Gastroesophageal sphincter (tissue), 3 donors: ENCODE data around the gene TFF2.

Experiments
- EP300 ChIP-seq: sonication (generic); formaldehyde crosslinking; IDR thresholded peaks from one replicate; pipeline ENCODE4 v1.6.1; 2017; ENCODE audit warnings: antibody characterized with exemption, mild to moderate bottlenecking
- POLR2A ChIP-seq, 2 donors: fragments of 450-650 bp; IDR thresholded peaks; one replicate each; pipeline ENCODE4 v1.6.1; 2017; ENCODE audit warnings: antibody characterized with exemption in 2 of 2, mild to moderate bottlenecking in 2 of 2, moderate library complexity in 1 of 2
- POLR2AphosphoS5 ChIP-seq: sonication (generic); formaldehyde crosslinking; IDR thresholded peaks from one replicate; pipeline ENCODE4 v1.6.1; 2017; ENCODE audit warnings: antibody characterized with exemption
- TF ChIP-seq, protein P1 (sequence below), 4 experiments: fragments of 200-600 bp in 2 of 4; fragments of 450-650 bp in 2 of 4; sonication (generic) in 1 of 4; IDR thresholded peaks; one replicate each; pipeline ENCODE4 v1.5.1; 2017 to 2019; ENCODE audit warnings: antibody characterized with exemption in 4 of 4, mild to moderate bottlenecking in 2 of 4, moderate library complexity in 2 of 4

DNA sequence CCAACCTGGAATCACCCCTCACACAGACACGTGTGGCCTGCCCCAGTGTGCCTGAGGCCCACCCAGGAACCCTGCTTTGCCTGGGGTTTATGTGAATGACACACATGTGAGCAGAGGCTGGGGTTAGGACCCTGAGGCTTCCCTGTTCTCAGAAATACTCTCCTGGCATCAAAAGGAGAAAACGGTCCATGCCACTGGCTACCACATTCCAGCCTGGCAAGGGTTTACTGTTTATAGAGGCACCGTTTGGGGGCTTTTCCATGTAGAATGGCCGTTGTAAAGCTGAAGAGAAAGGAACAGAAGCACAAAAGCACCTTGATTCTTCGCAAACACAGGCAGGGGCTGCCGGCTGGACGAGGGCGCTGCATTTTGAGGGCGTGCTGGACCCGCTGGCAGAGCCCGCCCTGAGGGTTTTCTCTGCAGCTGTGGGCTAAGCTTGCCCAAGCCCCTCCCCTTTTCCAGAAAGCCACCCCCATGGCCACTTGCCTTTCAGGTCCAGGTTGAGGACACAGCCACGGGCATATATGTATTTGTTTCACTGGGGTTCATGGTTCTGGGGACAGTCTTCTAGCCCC lies 48.6 kb downstream of the TFF2 start:
- TF ChIP-seq POLR2A (IDR thresholded peaks at IDR 0.05) (no peak), EP300 (no peak), POLR2AphosphoS5 (no peak)
- TF ChIP-seq, protein P1, sequence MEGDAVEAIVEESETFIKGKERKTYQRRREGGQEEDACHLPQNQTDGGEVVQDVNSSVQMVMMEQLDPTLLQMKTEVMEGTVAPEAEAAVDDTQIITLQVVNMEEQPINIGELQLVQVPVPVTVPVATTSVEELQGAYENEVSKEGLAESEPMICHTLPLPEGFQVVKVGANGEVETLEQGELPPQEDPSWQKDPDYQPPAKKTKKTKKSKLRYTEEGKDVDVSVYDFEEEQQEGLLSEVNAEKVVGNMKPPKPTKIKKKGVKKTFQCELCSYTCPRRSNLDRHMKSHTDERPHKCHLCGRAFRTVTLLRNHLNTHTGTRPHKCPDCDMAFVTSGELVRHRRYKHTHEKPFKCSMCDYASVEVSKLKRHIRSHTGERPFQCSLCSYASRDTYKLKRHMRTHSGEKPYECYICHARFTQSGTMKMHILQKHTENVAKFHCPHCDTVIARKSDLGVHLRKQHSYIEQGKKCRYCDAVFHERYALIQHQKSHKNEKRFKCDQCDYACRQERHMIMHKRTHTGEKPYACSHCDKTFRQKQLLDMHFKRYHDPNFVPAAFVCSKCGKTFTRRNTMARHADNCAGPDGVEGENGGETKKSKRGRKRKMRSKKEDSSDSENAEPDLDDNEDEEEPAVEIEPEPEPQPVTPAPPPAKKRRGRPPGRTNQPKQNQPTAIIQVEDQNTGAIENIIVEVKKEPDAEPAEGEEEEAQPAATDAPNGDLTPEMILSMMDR (IDR thresholded peaks at IDR 0.05) = no peak
